ENCODE results near the gene POLR3C. TPM values are rescaled to one million over a fixed set of nuclear protein-coding genes. Genes with fewer than 3 reads are reported as not detected.
A peak's percentile ranks its signal among the peaks of the same experiment; 100 is the strongest.

The POLR3C gene
- total RNA-seq, 2 experiments from 2014 or later, result 57.1 to 78.8 TPM

- TF ChIP-seq EZH2phosphoT487 (IDR thresholded peaks at IDR 0.05; ENCODE audit: borderline replicate concordance, low read depth, low read length), result no peak
- TF ChIP-seq, protein P1, sequence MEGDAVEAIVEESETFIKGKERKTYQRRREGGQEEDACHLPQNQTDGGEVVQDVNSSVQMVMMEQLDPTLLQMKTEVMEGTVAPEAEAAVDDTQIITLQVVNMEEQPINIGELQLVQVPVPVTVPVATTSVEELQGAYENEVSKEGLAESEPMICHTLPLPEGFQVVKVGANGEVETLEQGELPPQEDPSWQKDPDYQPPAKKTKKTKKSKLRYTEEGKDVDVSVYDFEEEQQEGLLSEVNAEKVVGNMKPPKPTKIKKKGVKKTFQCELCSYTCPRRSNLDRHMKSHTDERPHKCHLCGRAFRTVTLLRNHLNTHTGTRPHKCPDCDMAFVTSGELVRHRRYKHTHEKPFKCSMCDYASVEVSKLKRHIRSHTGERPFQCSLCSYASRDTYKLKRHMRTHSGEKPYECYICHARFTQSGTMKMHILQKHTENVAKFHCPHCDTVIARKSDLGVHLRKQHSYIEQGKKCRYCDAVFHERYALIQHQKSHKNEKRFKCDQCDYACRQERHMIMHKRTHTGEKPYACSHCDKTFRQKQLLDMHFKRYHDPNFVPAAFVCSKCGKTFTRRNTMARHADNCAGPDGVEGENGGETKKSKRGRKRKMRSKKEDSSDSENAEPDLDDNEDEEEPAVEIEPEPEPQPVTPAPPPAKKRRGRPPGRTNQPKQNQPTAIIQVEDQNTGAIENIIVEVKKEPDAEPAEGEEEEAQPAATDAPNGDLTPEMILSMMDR (conservative IDR thresholded peaks at IDR 0.05; ENCODE audit: low read length), result peak; percentile 91
- no TSS peak for BruUV-seq (replicated peaks)
- Histone ChIP-seq H3K4me1 (ENCODE audit: insufficient read depth, low read length, poor library complexity, severe bottlenecking) (peaks cover 13% of the 10 kb centered on the region), H3K27ac (ENCODE audit: low read depth, low read length, poor library complexity, severe bottlenecking) (no peak overlapping the region), H4K20me1 (ENCODE audit: insufficient read depth, low read length) (no peaks in the 10 kb centered on the region), H3K9me3 (ENCODE audit: low read length) (no peaks in the 10 kb centered on the region), H3K9me2 (ENCODE audit: insufficient read depth, low read length) (no peaks in the 10 kb centered on the region), H3K4me3 (ENCODE audit: low read depth, low read length, poor library complexity, severe bottlenecking) (no peak overlapping the region), H3K36me3 (ENCODE audit: insufficient read depth, low read length) (peaks cover 42% of the 10 kb centered on the region; the same call in 1 of the 2 replicates), H3K4me2 (ENCODE audit: low read length) (no peak overlapping the region), H3K79me2 (ENCODE audit: insufficient read depth, low read depth, low read length) (no peaks in the 10 kb centered on the region), H2AFZ (ENCODE audit: low read length) (no peak overlapping the region)
- peak; percentile 57 for DNase-seq (ENCODE audit: low spot score)
- ChIA-PET CTCF (ENCODE audit: unreplicated experiment) (no interaction called here), POLR2A (interaction anchor here (1.4 kb wide), 1 partner anchor 9 kb away, joined by 3 read pairs; no protein-coding TSS in a partner anchor)
- intact Hi-C loops (cut with micrococcal nuclease; ENCODE audit: unreplicated experiment), result no loop called here
Measured at GRCh38 chr1:145855426-145855948, 31.5 kb downstream of the POLR3C start.

DNA sequence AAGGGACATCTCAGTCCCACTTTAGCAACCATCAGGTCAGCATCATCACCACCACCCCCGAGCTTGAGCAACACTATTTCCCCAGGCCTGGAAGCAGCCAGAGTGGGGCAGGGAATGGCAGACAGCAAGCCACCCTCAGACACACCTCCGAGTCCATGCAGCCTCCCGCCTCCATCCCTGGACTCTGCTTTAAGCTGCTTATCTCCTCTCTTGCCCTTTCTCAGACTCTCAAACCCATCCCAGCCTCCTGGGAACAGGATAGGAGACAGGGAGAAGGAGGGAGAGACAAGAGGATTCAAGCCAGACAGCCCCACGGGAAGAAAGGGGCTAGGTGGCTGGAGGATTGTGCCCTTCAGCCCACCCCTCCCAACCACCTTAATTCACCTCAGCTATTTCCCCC is 33.2 kb downstream of the POLR3C start:
- intact Hi-C loops (cut with micrococcal nuclease; ENCODE audit: unreplicated experiment), result no loop called here
- DNase-seq (ENCODE audit: low spot score), result no peak
- no peak overlapping the region for H3K27ac ChIP-seq (ENCODE audit: low read depth, low read length, poor library complexity, severe bottlenecking)
- TF ChIP-seq, protein P1 (conservative IDR thresholded peaks at IDR 0.05; ENCODE audit: low read length), result no peak
- no peak for TF ChIP-seq EZH2phosphoT487 (IDR thresholded peaks at IDR 0.05; ENCODE audit: borderline replicate concordance, low read depth, low read length)
- H2AFZ ChIP-seq (ENCODE audit: low read length), result no peak overlapping the region
- H3K4me1 ChIP-seq (ENCODE audit: insufficient read depth, low read length, poor library complexity, severe bottlenecking), result peaks cover 13% of the 10 kb centered on the region
- no peaks in the 10 kb centered on the region for H3K9me3 ChIP-seq (ENCODE audit: low read length)
- no peaks in the 10 kb centered on the region for H3K9me2 ChIP-seq (ENCODE audit: insufficient read depth, low read length)
- POLR2A ChIA-PET, result interaction anchor here (1.1 to 4.6 kb wide), 4 partner anchors 11 to 122 kb away, joined by 3 to 65 read pairs (median 25); partner anchors contain the start of genes NUDT17 and RBM8A
- H3K4me3 ChIP-seq (ENCODE audit: low read depth, low read length, poor library complexity, severe bottlenecking), result no peak overlapping the region
- no peaks in the 10 kb centered on the region for H3K79me2 ChIP-seq (ENCODE audit: insufficient read depth, low read depth, low read length)
- no TSS peak for BruUV-seq (replicated peaks)
- peak overlapping the region; percentile 83 for H3K4me2 ChIP-seq (ENCODE audit: low read length)
- CTCF ChIA-PET (ENCODE audit: unreplicated experiment), result interaction anchor here (3.4 kb wide), 1 partner anchor 11 kb away, joined by 44 read pairs; the partner anchor contains the start of gene NUDT17
- peaks cover 36% of the 10 kb centered on the region; the same call in 1 of the 2 replicates for H3K36me3 ChIP-seq (ENCODE audit: insufficient read depth, low read length)
- no peaks in the 10 kb centered on the region for H4K20me1 ChIP-seq (ENCODE audit: insufficient read depth, low read length)
